GM19025 (cell line): ENCODE data around the gene CFAP47.
"Not testable (repeated sequence)": the region's sequence is repeated elsewhere in the genome, so short reads cannot be mapped to it uniquely, and the experiment has no call there.

Source experiments
- ATAC-seq: cut with Tn5 transposase; IDR thresholded peaks from one replicate; pipeline ENCODE4 v1.9.1; 2021; ENCODE audit warnings: mild to moderate bottlenecking, low read depth, moderate library complexity; ENCODE audit not compliant: unreplicated experiment

The CFAP47 gene

GRCh38 chrX:35919536-35920309, at the start of gene CFAP47:
Gene CFAP47, plus strand, starts transcription at chrX:35919734. Its CDS starts 66 bp downstream, at chrX:35919800.
- ATAC-seq: no peak

GRCh38 chrX:35880601-35881000, 38.9 kb upstream of the CFAP47 start:
- no peak for ATAC-seq

GRCh38 chrX:35886135-35886534, 33.4 kb upstream of the CFAP47 start:
- no peak for ATAC-seq

GRCh38 chrX:35890699-35891098, 28.8 kb upstream of the CFAP47 start:
- no peak for ATAC-seq

- not testable (repeated sequence) for ATAC-seq
Observed at GRCh38 chrX:35986816-35987215, 67.3 kb downstream of the CFAP47 start.

- ATAC-seq: no peak
Observed at GRCh38 chrX:36007207-36007606, 87.7 kb downstream of the CFAP47 start.

- no peak for ATAC-seq
Observed at GRCh38 chrX:36019125-36019524, 99.6 kb downstream of the CFAP47 start.

- no peak for ATAC-seq
Observed at GRCh38 chrX:36035550-36035949, 116.0 kb downstream of the CFAP47 start.

GRCh38 chrX:36062778-36063177, 143.2 kb downstream of the CFAP47 start:
- ATAC-seq: no peak

GRCh38 chrX:36071061-36071460, 151.5 kb downstream of the CFAP47 start:
- ATAC-seq: no peak

- not testable (repeated sequence) for ATAC-seq
Observed at GRCh38 chrX:36075009-36075408, 155.5 kb downstream of the CFAP47 start.

GRCh38 chrX:36083256-36083655, 163.7 kb downstream of the CFAP47 start:
- no peak for ATAC-seq

- ATAC-seq: no peak
Observed at GRCh38 chrX:36087366-36087765, 167.8 kb downstream of the CFAP47 start.

- ATAC-seq: not testable (repeated sequence)
Observed at GRCh38 chrX:36088939-36089338, 169.4 kb downstream of the CFAP47 start.

- ATAC-seq: no peak
Observed at GRCh38 chrX:36102425-36102824, 182.9 kb downstream of the CFAP47 start.

- no peak for ATAC-seq
Observed at GRCh38 chrX:36116222-36116621, 196.7 kb downstream of the CFAP47 start.

GRCh38 chrX:36159254-36159653, 239.7 kb downstream of the CFAP47 start:
- ATAC-seq: no peak

- no peak for ATAC-seq
Observed at GRCh38 chrX:36160081-36160480, 240.5 kb downstream of the CFAP47 start.

GRCh38 chrX:36198575-36198974, 279.0 kb downstream of the CFAP47 start:
- ATAC-seq: no peak

- no peak for ATAC-seq
Observed at GRCh38 chrX:36199928-36200327, 280.4 kb downstream of the CFAP47 start.

- no peak for ATAC-seq
Observed at GRCh38 chrX:36214924-36215323, 295.4 kb downstream of the CFAP47 start.

GRCh38 chrX:36218801-36219200, 299.3 kb downstream of the CFAP47 start:
- no peak for ATAC-seq
